22Rv1 (cell line): ENCODE data around the gene SH3BGRL2.

ENCODE experiments used
- H3K27ac ChIP-seq: fragments of 450-650 bp; 2 replicates; pipeline ENCODE4 v1.5.1; 2017
- CTCF ChIP-seq: fragments of 450-650 bp; IDR thresholded peaks from 2 replicates; pipeline ENCODE4 v1.5.1; 2017; ENCODE audit warnings: mild to moderate bottlenecking
- ZFX ChIP-seq: fragments of 450-650 bp; IDR thresholded peaks from 2 replicates; pipeline ENCODE4 v1.6.1; 2017; ENCODE audit warnings: antibody characterized with exemption, borderline replicate concordance

SH3BGRL2 gene

GRCh38 chr6:79704200-79704599 lies 73.1 kb downstream of the SH3BGRL2 start:
- no peak for TF ChIP-seq ZFX
- no peak for TF ChIP-seq CTCF
- no peak overlapping the region for H3K27ac ChIP-seq

- TF ChIP-seq CTCF (no peak), ZFX (no peak)
Measured at GRCh38 chr6:79705456-79705995, 74.4 kb downstream of the SH3BGRL2 start.

GRCh38 chr6:79706527-79706926 lies 75.4 kb downstream of the SH3BGRL2 start:
- TF ChIP-seq ZFX (no peak), CTCF (no peak)
- H3K27ac ChIP-seq = no peak overlapping the region

More at GRCh38 chr6:79705456-79705995, 74.4 kb downstream of the SH3BGRL2 start:
- no peak overlapping the region for H3K27ac ChIP-seq

GRCh38 chr6:79707621-79708020 lies 76.5 kb downstream of the SH3BGRL2 start:
- no peak for TF ChIP-seq CTCF
- TF ChIP-seq ZFX = no peak
- no peak overlapping the region for H3K27ac ChIP-seq

DNA sequence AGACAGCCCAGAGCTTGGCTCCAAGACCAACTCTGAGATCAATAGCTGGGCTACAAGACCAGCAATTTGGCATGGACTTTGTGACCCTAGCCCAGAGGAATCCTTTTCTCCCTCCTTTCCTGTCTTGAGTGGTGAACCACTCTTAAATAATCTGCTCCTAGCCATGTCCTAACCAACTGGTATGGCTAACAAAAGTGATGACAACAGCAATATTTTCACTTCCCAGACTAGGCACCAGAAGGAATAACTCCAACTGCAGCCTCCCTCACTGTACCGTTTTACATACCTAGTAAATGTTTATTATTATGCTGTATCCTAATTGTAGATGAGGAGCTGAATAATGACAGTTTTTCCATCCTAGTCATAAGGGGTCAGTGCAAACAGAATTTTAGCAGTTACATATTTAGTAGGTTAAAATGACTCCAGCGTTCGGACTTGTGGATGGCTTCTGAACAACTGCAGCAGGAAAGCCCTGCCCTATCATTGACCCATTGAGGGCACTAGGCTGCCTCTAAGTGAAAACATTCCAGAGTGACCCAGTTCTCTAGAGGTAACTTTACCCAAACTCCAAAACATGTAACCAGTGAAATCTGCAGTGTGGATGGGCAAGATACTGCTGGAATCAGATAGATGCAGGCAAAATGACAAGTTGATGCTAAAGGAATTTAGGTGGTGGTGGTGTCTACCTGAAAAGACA lies 77.1 kb downstream of the SH3BGRL2 start:
- no peak for TF ChIP-seq CTCF
- TF ChIP-seq ZFX = no peak
- H3K27ac ChIP-seq = no peak overlapping the region

- H3K27ac ChIP-seq = no peak overlapping the region
Measured at GRCh38 chr6:79710127-79710526, 79.0 kb downstream of the SH3BGRL2 start.

More at GRCh38 chr6:79710127-79710526, 79.0 kb downstream of the SH3BGRL2 start:
- TF ChIP-seq CTCF = no peak
- TF ChIP-seq ZFX = no peak
